ENCODE data around the gene TTBK2. TPM values are rescaled to one million over a fixed set of nuclear protein-coding genes. Genes with fewer than 3 reads are reported as not detected.

TTBK2 gene
- total and polyA plus RNA-seq, 8 donors = 12.4 to 15.8 (median 13.8) TPM

DNA sequence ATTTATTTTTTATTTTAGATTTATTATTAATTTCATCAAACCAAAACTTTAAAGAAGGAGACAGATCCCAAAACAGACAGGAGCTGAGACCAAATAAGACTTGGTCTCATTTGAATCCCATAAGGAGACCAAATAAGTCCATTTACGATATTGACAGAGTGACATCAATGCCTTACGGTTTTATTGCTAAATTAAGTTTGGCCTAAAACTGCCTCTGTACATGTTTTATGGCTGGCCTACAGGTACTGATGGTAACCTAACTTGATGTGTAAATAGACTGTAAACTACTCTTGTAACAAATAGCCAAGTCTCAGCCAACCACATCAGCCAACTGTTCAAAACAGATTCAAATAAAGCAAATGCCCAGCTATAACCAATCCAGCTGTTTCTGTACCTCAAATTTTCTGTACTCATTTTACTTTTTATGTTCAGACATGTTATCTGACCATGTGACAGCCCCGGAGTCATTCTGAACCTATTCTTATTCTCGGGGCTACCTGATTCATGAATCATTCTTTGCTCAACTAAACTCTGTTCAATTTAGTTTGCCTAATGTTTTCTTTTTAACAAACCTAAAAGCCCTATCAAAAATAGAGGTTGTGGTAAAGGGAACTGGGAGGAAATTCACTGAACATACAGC lies 94.2 kb downstream of the TTBK2 start:
- no peak overlapping the region for H3K4me3 ChIP-seq
- no peaks in the 10 kb centered on the region for H3K27me3 ChIP-seq
- H3K27ac ChIP-seq = no peak overlapping the region
- no peaks in the 10 kb centered on the region for H3K4me1 ChIP-seq
- no peaks in the 10 kb centered on the region for H3K9me3 ChIP-seq
- ATAC-seq = no peak
- intact Hi-C loops (cut with DNase I) = no loop called here
- TF ChIP-seq, protein P1, sequence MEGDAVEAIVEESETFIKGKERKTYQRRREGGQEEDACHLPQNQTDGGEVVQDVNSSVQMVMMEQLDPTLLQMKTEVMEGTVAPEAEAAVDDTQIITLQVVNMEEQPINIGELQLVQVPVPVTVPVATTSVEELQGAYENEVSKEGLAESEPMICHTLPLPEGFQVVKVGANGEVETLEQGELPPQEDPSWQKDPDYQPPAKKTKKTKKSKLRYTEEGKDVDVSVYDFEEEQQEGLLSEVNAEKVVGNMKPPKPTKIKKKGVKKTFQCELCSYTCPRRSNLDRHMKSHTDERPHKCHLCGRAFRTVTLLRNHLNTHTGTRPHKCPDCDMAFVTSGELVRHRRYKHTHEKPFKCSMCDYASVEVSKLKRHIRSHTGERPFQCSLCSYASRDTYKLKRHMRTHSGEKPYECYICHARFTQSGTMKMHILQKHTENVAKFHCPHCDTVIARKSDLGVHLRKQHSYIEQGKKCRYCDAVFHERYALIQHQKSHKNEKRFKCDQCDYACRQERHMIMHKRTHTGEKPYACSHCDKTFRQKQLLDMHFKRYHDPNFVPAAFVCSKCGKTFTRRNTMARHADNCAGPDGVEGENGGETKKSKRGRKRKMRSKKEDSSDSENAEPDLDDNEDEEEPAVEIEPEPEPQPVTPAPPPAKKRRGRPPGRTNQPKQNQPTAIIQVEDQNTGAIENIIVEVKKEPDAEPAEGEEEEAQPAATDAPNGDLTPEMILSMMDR (IDR thresholded peaks at IDR 0.05) = no peak
- DNase-seq = no peak
- H3K36me3 ChIP-seq = peaks cover 0 to 10% of the 10 kb centered on the region in 2 donors

DNA sequence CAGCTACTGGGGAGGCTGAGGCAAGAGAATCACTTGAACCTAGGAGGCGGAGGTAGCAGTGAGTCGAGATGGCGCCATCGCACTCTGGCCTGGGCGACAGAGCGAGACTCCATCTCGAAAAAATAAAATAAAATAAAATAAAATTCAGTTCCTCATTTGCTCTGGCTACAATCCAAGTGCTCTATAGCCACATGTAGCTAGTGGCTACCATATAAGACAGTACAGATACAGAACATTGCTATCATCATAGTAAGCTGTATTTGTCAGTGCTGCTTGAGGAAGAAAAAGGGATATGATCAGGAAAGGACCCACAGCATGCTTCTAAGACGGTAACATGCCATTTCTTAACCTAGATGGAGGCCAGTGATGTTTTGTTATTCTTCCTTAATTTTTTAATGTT lies 95.0 kb downstream of the TTBK2 start:
- DNase-seq (no peak), ATAC-seq (no peak)
- intact Hi-C loops (cut with DNase I) = no loop called here
- H3K36me3 ChIP-seq = peaks cover 0 to 10% of the 10 kb centered on the region in 2 donors
- H3K4me1 ChIP-seq = no peaks in the 10 kb centered on the region
- no peak overlapping the region for H3K27ac ChIP-seq
- TF ChIP-seq, protein P1 (IDR thresholded peaks at IDR 0.05) = no peak
- no peak overlapping the region for H3K4me3 ChIP-seq
- no peaks in the 10 kb centered on the region for H3K9me3 ChIP-seq
- no peaks in the 10 kb centered on the region for H3K27me3 ChIP-seq

DNA sequence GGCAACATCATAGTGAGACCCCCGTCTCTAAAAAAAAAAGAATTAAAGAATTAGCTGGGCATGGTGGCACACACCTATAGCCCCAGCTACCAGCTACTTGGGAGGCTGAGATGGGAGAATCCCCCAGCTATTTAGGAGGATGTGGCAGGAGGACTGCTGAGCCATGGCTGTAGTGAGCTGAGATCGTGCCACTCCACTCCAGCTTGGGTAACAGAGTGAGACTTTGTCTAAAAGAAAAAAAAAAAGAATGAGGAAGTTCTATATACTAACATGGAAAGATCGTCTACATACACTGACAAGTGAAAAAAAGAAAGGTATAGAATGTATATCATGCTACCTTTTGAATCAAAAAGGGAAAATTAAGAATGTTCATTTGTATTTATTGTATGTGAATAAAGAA lies 99.8 kb downstream of the TTBK2 start:
- DNase-seq = no peak
- Histone ChIP-seq H3K9me3 (no peaks in the 10 kb centered on the region), H3K27me3 (no peaks in the 10 kb centered on the region), H3K4me3 (no peak overlapping the region), H3K27ac (no peak overlapping the region), H3K4me1 (no peaks in the 10 kb centered on the region), H3K36me3 (peaks cover 0 to 6% of the 10 kb centered on the region in 2 donors)
- no peak for ATAC-seq
- intact Hi-C loops (cut with DNase I) = no loop called here
- TF ChIP-seq, protein P1 (IDR thresholded peaks at IDR 0.05) = no peak

DNA sequence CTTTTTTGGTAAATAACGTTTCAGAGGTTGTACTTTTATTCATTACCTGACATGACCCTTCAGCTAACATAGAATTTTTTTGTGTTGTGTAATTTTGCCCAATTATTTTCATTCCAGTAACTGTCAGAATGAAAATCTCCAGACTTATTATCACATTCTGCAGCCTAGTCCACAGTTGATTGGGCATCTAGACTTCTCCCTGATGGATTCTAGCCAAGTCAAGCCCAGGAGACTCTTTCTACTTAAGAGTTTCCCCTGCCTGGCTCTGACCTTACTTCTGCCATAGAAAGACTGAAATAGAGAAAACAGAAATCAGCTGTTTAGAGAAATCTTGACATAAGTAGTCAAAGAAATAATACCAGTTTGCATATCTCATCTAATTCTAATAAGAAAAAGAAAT lies 100.8 kb downstream of the TTBK2 start:
- intact Hi-C loops (cut with DNase I) = no loop called here
- Histone ChIP-seq H3K27me3 (no peaks in the 10 kb centered on the region), H3K36me3 (peaks cover 0 to 6% of the 10 kb centered on the region in 2 donors), H3K4me1 (no peaks in the 10 kb centered on the region), H3K4me3 (no peak overlapping the region), H3K27ac (no peak overlapping the region), H3K9me3 (no peaks in the 10 kb centered on the region)
- TF ChIP-seq, protein P1 (IDR thresholded peaks at IDR 0.05) = no peak
- ATAC-seq (no peak), DNase-seq (no peak)

DNA sequence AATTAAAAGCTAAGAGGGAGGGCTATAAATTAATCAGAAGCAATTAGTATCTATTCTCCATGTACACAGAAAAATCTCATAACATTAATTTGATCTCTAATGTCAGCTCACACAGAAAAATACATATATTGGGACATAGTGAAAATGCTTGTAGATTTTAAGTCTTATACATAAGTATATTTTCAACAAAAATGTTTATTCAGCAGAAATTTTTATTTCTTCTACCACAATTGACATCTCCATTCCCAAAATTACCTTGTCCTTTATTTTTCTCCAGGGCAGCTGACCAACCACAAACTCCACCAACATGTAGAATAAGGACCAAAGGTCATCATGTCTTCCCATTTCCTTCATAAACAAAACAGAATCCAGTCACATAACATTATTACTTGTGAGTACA lies 109.1 kb downstream of the TTBK2 start:
- no peaks in the 10 kb centered on the region for H3K27me3 ChIP-seq
- TF ChIP-seq, protein P1 (IDR thresholded peaks at IDR 0.05) = no peak
- H3K4me3 ChIP-seq = no peak overlapping the region
- no peak for DNase-seq
- no peaks in the 10 kb centered on the region for H3K9me3 ChIP-seq
- H3K36me3 ChIP-seq = peaks cover 0 to 14% of the 10 kb centered on the region in 2 donors
- no peak for ATAC-seq
- no peak overlapping the region for H3K27ac ChIP-seq
- H3K4me1 ChIP-seq = no peaks in the 10 kb centered on the region
- intact Hi-C loops (cut with DNase I) = no loop called here

Measured in left lung (tissue), 10 donors.